ENCODE results near the gene CDH10. TPM values are rescaled to one million over a fixed set of nuclear protein-coding genes. Genes with fewer than 3 reads are reported as not detected.

CDH10 gene
- total and polyA plus RNA-seq, 2 donors (not counting 1 experiment from before 2014, with no cell fraction given) = not detected

GRCh38 chr5:24477958-24478357, 166.8 kb downstream of the CDH10 start:
- H3K27ac Mint-ChIP-seq = no peak overlapping the region
- TF ChIP-seq CTCF (IDR thresholded peaks at IDR 0.05) = no peak
- no peak for TF ChIP-seq EZH2 (IDR thresholded peaks at IDR 0.05; ENCODE audit: borderline replicate concordance, insufficient read depth, low read depth, low read length, poor library complexity, severe bottlenecking)
- WGBS (ENCODE audit: insufficient coverage) = 91% methylated on average over 4 of the region's 5 CpGs
- Histone ChIP-seq H3K79me2 (ENCODE audit: control insufficient read depth, insufficient read depth, low read length) (no peaks in the 10 kb centered on the region), H3K27me3 (replicated peaks in 1 of 4; ENCODE audit: control extremely low read depth in 1 of 4, control insufficient read depth in 3 of 4, insufficient read depth in 4 of 4, low read length in 3 of 4) (no peaks in the 10 kb centered on the region), H3K36me3 (replicated peaks in 1 of 2; ENCODE audit: control extremely low read depth in 1 of 2, control insufficient read depth in 1 of 2, extremely low read depth in 1 of 2, insufficient read depth in 2 of 2, low read length in 1 of 2) (no peaks in the 10 kb centered on the region), H3K4me2 (replicated peaks; ENCODE audit: low read depth, low read length, poor library complexity, severe bottlenecking) (no peak overlapping the region), H3K9ac (ENCODE audit: low read length) (no peak overlapping the region), H3K4me1 (ENCODE audit: control insufficient read depth in 2 of 2, insufficient read depth in 2 of 2, low read length in 2 of 2) (no peaks in the 10 kb centered on the region), H3K9me3 (ENCODE audit: control extremely low read depth in 1 of 3, control insufficient read depth in 2 of 3, insufficient read depth in 1 of 3, low read length in 2 of 3) (no peaks in the 10 kb centered on the region), H2AFZ (ENCODE audit: insufficient read depth, low read depth, low read length, poor library complexity, severe bottlenecking) (no peak overlapping the region), H3K27ac (ENCODE audit: low read length in 2 of 2) (no peak overlapping the region), H4K20me1 (ENCODE audit: control insufficient read depth, insufficient read depth, low read length, poor library complexity, severe bottlenecking) (no peaks in the 10 kb centered on the region), H3K4me3 (ENCODE audit: control extremely low read depth in 1 of 5, extremely low read depth in 1 of 5, insufficient read depth in 1 of 5, low read depth in 2 of 5, low read length in 4 of 5) (no peak overlapping the region)
- ChIA-PET POLR2A (no interaction called here), CTCF (no interaction called here)
- no peaks in the 10 kb centered on the region for H3K4me1 Mint-ChIP-seq
- ATAC-seq (ENCODE audit: low read depth) (no peak), DNase-seq (no peak)
- no peak overlapping the region for H3K4me3 Mint-ChIP-seq
- peaks cover 2% of the 10 kb centered on the region for H3K9me3 Mint-ChIP-seq (ENCODE audit: insufficient read depth)
- intact Hi-C loops (cut with micrococcal nuclease) = no loop called here
- no peaks in the 10 kb centered on the region for H3K27me3 Mint-ChIP-seq

GRCh38 chr5:24475101-24475500, 169.7 kb downstream of the CDH10 start:
- Mint-ChIP-seq H3K27ac (no peak overlapping the region), H3K4me1 (no peaks in the 10 kb centered on the region), H3K9me3 (ENCODE audit: insufficient read depth) (peaks cover 2% of the 10 kb centered on the region), H3K27me3 (no peaks in the 10 kb centered on the region), H3K4me3 (no peak overlapping the region)
- Histone ChIP-seq H3K27me3 (replicated peaks in 1 of 4; ENCODE audit: control extremely low read depth in 1 of 4, control insufficient read depth in 3 of 4, insufficient read depth in 4 of 4, low read length in 3 of 4) (no peaks in the 10 kb centered on the region), H3K27ac (ENCODE audit: low read length in 2 of 2) (no peak overlapping the region), H2AFZ (ENCODE audit: insufficient read depth, low read depth, low read length, poor library complexity, severe bottlenecking) (no peak overlapping the region), H4K20me1 (ENCODE audit: control insufficient read depth, insufficient read depth, low read length, poor library complexity, severe bottlenecking) (no peaks in the 10 kb centered on the region), H3K36me3 (replicated peaks in 1 of 2; ENCODE audit: control extremely low read depth in 1 of 2, control insufficient read depth in 1 of 2, extremely low read depth in 1 of 2, insufficient read depth in 2 of 2, low read length in 1 of 2) (no peaks in the 10 kb centered on the region), H3K9ac (ENCODE audit: low read length) (no peak overlapping the region), H3K79me2 (ENCODE audit: control insufficient read depth, insufficient read depth, low read length) (no peaks in the 10 kb centered on the region), H3K4me2 (replicated peaks; ENCODE audit: low read depth, low read length, poor library complexity, severe bottlenecking) (no peak overlapping the region), H3K9me3 (ENCODE audit: control extremely low read depth in 1 of 3, control insufficient read depth in 2 of 3, insufficient read depth in 1 of 3, low read length in 2 of 3) (no peaks in the 10 kb centered on the region), H3K4me3 (ENCODE audit: control extremely low read depth in 1 of 5, extremely low read depth in 1 of 5, insufficient read depth in 1 of 5, low read depth in 2 of 5, low read length in 4 of 5) (no peak overlapping the region), H3K4me1 (ENCODE audit: control insufficient read depth in 2 of 2, insufficient read depth in 2 of 2, low read length in 2 of 2) (no peaks in the 10 kb centered on the region)
- ChIA-PET CTCF (no interaction called here), POLR2A (no interaction called here)
- TF ChIP-seq CTCF (IDR thresholded peaks at IDR 0.05) (no peak), EZH2 (IDR thresholded peaks at IDR 0.05; ENCODE audit: borderline replicate concordance, insufficient read depth, low read depth, low read length, poor library complexity, severe bottlenecking) (no peak)
- intact Hi-C loops (cut with micrococcal nuclease) = no loop called here
- no peak for DNase-seq
- no CpG with 5 or more reads among the region's 1 CpG for WGBS (ENCODE audit: insufficient coverage)
- no peak for ATAC-seq (ENCODE audit: low read depth)

All from B cell (primary cell).